ENCODE measurements around the gene FAM110D.

DNA sequence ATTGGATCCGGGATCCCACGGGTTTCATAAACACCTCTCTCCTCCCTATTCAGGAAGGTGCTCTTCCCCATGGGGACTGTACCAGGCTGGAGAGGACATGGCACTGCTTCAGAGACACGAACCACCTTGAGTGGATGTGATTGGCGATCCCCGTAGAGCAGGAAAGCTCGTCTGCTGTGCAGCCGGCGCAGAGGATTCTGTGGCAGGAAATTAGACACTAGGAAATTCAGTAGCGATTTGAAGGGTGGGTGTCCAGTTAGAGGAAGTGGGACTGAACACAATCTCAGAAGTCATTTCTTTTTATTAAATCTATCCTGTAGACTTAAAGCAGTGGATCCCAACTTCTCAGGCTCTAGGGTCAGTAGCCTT lies 46.5 kb upstream of the FAM110D start:
- no peak for TF ChIP-seq ZBTB21 (CRISPR knock-in tag; IDR thresholded peaks at IDR 0.05; ENCODE audit: borderline replicate concordance)
- no peak for TF ChIP-seq TEAD4 (CRISPR knock-in tag; IDR thresholded peaks at IDR 0.05)
- TF ChIP-seq IRF1 (CRISPR knock-in tag; IDR thresholded peaks at IDR 0.05) = no peak
- TF ChIP-seq, protein P1, sequence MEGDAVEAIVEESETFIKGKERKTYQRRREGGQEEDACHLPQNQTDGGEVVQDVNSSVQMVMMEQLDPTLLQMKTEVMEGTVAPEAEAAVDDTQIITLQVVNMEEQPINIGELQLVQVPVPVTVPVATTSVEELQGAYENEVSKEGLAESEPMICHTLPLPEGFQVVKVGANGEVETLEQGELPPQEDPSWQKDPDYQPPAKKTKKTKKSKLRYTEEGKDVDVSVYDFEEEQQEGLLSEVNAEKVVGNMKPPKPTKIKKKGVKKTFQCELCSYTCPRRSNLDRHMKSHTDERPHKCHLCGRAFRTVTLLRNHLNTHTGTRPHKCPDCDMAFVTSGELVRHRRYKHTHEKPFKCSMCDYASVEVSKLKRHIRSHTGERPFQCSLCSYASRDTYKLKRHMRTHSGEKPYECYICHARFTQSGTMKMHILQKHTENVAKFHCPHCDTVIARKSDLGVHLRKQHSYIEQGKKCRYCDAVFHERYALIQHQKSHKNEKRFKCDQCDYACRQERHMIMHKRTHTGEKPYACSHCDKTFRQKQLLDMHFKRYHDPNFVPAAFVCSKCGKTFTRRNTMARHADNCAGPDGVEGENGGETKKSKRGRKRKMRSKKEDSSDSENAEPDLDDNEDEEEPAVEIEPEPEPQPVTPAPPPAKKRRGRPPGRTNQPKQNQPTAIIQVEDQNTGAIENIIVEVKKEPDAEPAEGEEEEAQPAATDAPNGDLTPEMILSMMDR (IDR thresholded peaks at IDR 0.05) = no peak
- TF ChIP-seq, protein P2, sequence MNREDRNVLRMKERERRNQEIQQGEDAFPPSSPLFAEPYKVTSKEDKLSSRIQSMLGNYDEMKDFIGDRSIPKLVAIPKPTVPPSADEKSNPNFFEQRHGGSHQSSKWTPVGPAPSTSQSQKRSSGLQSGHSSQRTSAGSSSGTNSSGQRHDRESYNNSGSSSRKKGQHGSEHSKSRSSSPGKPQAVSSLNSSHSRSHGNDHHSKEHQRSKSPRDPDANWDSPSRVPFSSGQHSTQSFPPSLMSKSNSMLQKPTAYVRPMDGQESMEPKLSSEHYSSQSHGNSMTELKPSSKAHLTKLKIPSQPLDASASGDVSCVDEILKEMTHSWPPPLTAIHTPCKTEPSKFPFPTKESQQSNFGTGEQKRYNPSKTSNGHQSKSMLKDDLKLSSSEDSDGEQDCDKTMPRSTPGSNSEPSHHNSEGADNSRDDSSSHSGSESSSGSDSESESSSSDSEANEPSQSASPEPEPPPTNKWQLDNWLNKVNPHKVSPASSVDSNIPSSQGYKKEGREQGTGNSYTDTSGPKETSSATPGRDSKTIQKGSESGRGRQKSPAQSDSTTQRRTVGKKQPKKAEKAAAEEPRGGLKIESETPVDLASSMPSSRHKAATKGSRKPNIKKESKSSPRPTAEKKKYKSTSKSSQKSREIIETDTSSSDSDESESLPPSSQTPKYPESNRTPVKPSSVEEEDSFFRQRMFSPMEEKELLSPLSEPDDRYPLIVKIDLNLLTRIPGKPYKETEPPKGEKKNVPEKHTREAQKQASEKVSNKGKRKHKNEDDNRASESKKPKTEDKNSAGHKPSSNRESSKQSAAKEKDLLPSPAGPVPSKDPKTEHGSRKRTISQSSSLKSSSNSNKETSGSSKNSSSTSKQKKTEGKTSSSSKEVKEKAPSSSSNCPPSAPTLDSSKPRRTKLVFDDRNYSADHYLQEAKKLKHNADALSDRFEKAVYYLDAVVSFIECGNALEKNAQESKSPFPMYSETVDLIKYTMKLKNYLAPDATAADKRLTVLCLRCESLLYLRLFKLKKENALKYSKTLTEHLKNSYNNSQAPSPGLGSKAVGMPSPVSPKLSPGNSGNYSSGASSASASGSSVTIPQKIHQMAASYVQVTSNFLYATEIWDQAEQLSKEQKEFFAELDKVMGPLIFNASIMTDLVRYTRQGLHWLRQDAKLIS (CRISPR knock-in tag; IDR thresholded peaks at IDR 0.05; ENCODE audit: borderline replicate concordance) = no peak
- TF ChIP-seq ZBTB43 (CRISPR knock-in tag; IDR thresholded peaks at IDR 0.05) = no peak
- TF ChIP-seq ZNF121 (CRISPR knock-in tag; IDR thresholded peaks at IDR 0.05) = no peak
- no peak for TF ChIP-seq SMAD3 (CRISPR knock-in tag; IDR thresholded peaks at IDR 0.05; ENCODE audit: borderline replicate concordance)
- no peak for TF ChIP-seq RELA (CRISPR knock-in tag; IDR thresholded peaks at IDR 0.05; ENCODE audit: borderline replicate concordance)
